Fibroblast of lung (primary cell): Measurements from ENCODE around the gene BCDIN3D.

Source experiments
- EZH2 ChIP-seq: IDR thresholded peaks from 2 replicates; pipeline ENCODE4 v1.5.1; 2012; ENCODE audit warnings: low read length, control low read depth, mild to moderate bottlenecking; ENCODE audit errors: missing control alignments
- TF ChIP-seq, protein P1 (sequence below), 2 donors: IDR thresholded peaks in 1 of 2; conservative IDR thresholded peaks in 1 of 2; 1 replicate in 1 of 2; 2 replicates in 1 of 2; pipeline ENCODE4 v1.5.1; 2011 to 2012; ENCODE audit warnings: low read length in 2 of 2, control low read depth in 1 of 2, inconsistent platforms in 1 of 2, low read depth in 1 of 2, mild to moderate bottlenecking in 1 of 2

DNA sequence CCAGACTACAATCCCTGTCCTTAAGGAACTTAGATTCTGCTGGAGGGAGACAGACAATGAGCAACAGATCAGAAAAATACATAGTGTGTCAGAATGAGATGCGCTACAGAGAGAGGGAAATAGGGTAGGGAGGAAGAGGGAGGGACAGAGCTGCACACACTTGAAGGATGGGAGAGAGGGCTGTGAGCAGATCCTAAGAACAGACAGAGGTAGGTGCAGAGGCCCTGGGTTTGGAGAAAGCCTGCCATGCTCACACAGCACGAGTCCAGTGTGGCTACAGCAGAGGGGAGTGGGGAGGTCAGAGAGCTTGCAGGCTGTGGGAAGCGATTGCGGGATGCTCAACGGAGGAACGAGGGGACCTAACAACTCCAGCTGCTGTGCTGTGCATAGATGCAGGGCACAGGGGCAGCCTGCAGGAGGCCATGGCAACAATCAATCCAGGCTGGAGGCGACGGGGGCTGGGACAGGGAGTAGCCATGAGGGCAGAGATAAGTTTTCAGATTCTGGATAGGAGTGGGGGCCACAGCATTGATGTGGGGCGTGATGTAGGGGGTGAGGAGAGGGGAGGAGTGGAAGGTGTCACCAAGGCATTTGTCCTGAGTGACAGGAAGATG is 40.1 kb upstream of the BCDIN3D start:
- TF ChIP-seq, protein P1, sequence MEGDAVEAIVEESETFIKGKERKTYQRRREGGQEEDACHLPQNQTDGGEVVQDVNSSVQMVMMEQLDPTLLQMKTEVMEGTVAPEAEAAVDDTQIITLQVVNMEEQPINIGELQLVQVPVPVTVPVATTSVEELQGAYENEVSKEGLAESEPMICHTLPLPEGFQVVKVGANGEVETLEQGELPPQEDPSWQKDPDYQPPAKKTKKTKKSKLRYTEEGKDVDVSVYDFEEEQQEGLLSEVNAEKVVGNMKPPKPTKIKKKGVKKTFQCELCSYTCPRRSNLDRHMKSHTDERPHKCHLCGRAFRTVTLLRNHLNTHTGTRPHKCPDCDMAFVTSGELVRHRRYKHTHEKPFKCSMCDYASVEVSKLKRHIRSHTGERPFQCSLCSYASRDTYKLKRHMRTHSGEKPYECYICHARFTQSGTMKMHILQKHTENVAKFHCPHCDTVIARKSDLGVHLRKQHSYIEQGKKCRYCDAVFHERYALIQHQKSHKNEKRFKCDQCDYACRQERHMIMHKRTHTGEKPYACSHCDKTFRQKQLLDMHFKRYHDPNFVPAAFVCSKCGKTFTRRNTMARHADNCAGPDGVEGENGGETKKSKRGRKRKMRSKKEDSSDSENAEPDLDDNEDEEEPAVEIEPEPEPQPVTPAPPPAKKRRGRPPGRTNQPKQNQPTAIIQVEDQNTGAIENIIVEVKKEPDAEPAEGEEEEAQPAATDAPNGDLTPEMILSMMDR (conservative IDR thresholded peaks at IDR 0.05 in 1 of 2, IDR thresholded peaks at IDR 0.05 in 1 of 2; ENCODE audit: low read depth in 1 of 2, low read length in 2 of 2) = no peak
- no peak for TF ChIP-seq EZH2
